Activated CD4-positive, alpha-beta T cell treated with anti-CD3 and anti-CD28 coated beads, Interleukin-2, Interleukin-4, amounts not matched to agents 100 ng/mL and 50 ng/mL, durations not matched to agents 16 hours and 8 hours (primary cell): ENCODE results near the gene EGLN2.
"Not testable (repeated sequence)": the region's sequence is repeated elsewhere in the genome, so short reads cannot be mapped to it uniquely, and the experiment has no call there.

Experiments
- DNase-seq: peaks from one replicate; pipeline ENCODE4 v3.0.0-alpha.2; 2020; ENCODE audit warnings: low spot score

Gene EGLN2

GRCh38 chr19:40798683-40799557, at the start of gene EGLN2:
EGLN2 (plus strand) TSS chr19:40799191; CDS start chr19:40800573, 1,382 bp downstream.
- DNase-seq, result peak; percentile 100

GRCh38 chr19:40750058-40750873, 48.7 kb upstream of the EGLN2 start, which contains the start of gene ACTMAP:
ACTMAP (minus strand) TSS chr19:40750477; CDS start chr19:40749803, 674 bp downstream.
- peak; percentile 100 for DNase-seq

DNA sequence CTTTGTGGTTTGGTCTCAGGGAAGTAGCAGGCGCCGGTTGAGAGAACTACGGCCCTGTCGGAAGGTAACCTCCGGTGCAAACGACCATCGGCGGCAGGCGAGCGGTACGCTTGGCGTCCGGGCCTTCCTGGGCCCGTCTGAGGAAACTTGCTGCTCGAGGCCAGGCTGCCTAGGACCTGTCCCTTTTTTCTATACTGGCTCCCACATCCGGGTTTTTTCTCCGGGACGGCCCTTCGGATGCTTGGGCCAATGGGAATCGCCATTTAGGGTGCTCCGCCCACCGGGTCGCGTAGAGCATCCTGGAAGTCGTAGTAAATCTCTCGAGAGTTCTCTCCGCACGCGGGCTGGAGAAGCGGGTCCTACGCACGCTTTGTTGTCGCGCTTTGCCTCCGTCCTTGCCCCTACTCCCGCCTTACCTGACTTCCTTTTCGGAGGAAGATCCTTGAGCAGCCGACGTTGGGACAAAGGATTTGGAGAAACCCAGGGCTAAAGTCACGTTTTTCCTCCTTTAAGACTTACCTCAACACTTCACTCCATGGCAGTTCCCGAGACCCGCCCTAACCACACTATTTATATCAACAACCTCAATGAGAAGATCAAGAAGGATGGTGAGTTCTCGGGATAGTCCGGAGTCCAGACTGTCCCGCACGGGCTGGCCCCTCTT, 48.0 kb upstream of the EGLN2 start, which contains the start of gene SNRPA:
Gene SNRPA (plus strand): TSS at position 330 of the 664 bp plus-strand sequence. CDS start 206 bp downstream, at position 536.
- DNase-seq, result peak; percentile 98

DNA sequence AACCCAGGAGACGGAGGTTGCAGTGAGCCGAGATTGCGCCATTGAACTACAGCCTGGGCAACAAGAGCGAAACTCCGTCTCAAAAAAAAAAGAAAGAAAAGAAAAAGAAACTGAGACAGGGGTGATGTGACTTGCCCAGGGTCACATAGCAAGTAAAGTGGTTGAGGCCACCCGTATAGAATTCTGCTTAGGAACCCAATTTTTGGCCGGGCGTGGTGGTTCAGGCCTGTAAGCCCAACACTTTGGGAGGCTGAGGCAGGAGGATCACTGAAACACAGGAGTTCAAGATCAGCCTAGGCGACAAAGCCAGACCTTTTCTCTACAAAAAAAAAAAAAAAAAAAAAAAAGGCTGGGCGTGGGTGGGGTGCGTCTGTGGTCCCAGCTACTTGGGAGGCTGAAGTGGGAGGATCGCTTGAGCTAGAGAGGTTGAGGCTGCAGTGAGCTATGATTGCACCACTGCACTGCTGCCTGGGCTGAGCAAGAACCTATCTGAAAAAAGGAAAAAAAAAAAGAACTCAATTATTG, 46.7 kb upstream of the EGLN2 start:
- no peak for DNase-seq

- DNase-seq, result peak; percentile 72
Observed at GRCh38 chr19:40754611-40755247, 44.3 kb upstream of the EGLN2 start.

GRCh38 chr19:40755248-40755624, 43.8 kb upstream of the EGLN2 start:
- no peak for DNase-seq

DNA sequence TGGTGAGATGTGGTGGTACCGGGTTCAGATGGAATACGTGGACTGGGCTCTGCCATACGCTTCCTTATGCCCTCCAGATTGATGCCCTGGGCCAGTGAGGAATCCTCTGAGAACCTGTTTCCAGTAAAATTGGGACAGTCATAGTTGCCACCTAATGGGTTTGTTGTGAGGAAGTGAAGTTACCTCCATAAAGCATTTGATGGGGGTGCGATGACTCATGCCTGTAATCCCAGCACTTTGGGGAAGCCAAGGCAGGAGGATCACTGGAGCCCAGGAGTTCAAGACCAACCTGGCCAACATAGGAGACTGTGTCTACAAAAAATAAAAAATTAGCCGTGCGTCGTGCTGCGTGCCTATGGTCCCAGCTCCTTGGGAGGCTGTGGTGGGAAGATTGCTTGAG, 43.2 kb upstream of the EGLN2 start:
- no peak for DNase-seq

DNA sequence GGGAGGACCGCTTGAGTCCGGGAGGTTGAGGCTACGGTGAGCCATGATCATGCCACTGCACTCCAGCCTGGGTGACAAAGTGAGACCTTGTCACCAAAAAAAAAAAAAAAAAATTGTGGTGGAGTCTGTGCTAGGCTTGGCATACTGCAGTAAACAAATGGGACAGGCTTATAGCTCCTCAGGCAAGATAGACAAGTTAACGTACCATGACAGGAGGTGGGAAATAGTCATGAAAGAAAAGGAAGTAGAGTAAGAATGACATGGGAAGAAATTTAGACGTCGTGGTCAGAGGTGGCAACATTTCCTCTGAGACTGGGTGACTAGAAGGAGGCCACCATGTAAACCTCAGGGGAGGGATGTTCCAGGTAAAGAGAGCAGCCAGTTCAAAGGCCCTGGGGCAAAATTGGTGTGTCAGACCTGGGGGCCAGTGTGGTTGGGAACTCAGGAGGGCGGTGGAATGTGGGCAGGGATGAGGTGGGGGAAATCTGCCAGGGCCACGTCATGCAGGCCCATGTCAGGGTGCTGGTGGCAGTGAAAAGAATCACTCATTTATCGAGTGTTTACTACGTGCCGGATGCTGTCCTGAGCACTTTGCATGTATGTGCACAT, 42.4 kb upstream of the EGLN2 start:
- DNase-seq, result no peak

- no peak for DNase-seq
Observed at GRCh38 chr19:40758491-40758890, 40.5 kb upstream of the EGLN2 start.

GRCh38 chr19:40759352-40759751, 39.6 kb upstream of the EGLN2 start:
- DNase-seq, result no peak

DNA sequence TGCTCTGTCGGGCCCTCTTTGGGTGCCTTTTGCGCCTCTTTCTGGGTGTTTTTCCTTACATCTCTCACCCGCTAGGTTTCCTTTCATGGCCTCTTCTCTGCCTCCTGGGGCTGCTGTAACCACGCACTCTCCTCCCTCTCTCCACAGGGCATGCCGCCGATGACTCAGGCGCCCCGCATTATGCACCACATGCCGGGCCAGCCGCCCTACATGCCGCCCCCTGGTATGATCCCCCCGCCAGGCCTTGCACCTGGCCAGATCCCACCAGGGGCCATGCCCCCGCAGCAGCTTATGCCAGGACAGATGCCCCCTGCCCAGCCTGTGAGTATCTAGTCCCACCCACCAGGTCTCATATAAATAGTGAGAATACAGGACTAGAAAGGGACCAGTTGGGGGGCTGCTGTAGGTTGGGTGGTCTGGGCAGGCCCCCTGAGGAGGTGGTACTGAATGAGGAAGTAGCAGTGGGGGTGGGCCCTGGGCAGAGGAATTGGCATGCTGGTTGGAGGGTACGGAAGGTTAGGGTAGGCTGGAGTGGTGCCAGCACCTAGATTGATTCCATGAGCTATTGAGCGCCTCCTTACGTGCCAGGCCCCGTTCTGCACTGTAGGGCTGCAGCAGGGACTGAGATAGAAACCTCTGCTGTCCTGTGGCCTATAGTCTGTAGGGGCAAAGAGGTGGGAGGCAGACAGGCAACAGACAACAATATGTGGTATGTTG, 36.1 kb upstream of the EGLN2 start:
- no peak for DNase-seq

DNA sequence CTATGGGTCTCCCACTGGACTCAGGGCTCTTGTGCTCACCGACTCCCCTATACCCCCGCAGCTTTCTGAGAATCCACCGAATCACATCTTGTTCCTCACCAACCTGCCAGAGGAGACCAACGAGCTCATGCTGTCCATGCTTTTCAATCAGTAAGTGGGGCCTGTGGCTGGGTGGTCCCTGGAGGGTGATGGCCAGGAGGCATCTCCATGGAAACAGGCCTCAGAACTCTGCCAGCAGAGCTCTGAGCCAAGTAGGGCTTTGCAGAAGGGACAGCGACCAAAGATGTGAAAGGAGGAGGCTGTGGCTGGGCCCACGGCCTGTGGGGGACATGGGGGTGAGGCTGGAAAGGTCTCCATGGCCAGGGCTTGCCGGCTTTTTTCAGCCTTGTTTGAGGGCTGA, 35.5 kb upstream of the EGLN2 start:
- no peak for DNase-seq

GRCh38 chr19:40763963-40764362, 35.0 kb upstream of the EGLN2 start:
- no peak for DNase-seq

DNA sequence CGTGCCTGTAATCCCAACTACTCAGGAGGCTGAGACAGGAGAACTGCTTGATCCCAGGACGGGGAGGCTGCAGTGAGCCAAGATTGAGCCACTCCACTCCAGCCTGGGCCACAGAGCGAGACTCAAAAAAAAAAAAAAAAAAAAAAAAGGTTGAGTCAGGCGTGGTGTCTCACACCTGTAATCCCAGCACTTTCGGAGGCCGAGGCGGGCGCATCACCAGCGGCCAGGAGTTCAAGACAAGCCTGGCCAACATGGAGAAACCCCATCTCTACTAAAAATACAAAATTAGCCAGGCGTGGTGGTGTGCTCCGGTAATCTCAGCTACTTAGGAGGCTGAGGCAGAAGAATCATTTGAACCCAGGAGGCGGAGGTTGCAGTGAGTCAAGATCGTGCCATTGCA, 32.6 kb upstream of the EGLN2 start:
- not testable (repeated sequence) for DNase-seq

DNA sequence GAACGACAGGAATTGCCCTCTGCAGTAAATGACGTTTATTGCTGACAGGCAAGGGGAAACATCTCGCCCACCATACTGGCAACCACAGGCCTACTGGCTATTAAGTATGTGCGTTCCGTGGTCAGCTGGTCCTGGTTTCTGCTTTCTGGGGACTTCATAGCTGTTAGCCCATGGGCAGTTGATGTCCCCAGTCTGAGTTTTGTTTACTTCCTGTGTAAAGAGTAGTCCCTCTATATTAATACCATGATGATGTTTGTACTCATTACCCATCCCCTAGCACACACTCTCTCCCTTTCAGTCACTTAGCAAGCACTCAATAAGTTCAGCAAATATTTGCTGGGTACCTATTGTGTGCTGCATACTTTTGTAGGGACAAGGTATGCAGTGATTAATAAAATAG, 30.1 kb upstream of the EGLN2 start:
- DNase-seq, result no peak

DNA sequence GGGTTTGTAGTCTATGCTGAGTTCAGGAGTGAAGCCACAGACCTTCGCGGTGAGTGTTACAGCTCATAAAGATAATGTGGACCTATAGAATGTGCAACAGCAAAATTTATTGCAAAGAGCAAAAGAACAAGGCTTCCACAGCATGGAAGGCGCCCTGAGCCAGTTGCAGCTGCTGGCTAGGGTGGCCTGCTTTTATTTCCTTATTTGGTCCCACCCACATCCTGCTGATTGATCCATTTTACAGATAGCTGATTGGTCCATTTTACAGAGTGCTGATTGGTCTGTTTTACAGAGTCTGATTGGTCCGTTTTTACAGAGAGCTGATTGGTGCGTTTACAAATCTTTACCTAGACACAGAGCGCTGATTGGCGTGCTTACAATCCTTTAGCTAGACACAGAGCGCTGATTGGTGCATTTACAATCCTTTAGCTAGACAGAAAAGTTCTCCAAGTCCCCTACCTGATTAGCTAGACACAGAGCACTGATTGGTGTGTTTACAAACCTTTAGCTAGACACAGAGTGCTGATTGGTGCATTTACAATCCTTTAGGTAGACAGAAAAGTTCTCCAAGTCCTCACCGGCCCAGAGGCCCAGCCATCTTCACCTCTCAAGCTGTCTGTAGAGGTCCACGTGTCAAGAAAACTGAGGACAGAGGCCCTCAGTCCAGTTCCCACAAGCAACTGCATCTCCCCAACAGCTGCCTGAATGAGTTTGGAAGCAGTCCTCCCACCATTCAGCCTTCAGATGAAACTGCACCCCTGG, 27.7 kb upstream of the EGLN2 start:
- peak; percentile 40 for DNase-seq

- no peak for DNase-seq
Observed at GRCh38 chr19:40774916-40775631, 23.9 kb upstream of the EGLN2 start, which contains the start of gene MIA. MIA (plus strand) TSS chr19:40775521; CDS start chr19:40775543, 22 bp downstream.

GRCh38 chr19:40775632-40776022, 23.4 kb upstream of the EGLN2 start:
- no peak for DNase-seq

DNA sequence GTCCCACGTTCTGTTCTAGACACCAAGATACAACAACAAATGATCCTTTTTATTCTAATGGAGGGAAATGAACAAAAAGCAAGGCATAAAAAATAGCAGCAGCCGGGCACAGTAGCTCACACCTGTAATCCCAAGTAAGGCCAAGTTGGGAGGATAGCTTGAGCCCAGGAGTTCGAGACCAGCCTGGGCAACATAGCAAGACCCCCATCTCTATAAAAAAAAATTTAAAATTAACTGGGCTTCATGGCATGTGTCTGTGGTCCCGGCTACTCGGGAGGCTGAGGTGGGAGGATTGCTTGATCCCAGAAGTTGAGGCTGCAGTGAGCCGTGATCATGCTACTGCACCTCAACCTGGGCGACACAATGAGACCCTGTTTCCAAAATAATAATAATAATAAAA, 22.6 kb upstream of the EGLN2 start:
- no peak for DNase-seq
